Measurements from ENCODE around the gene ASPSCR1. TPM values are rescaled to one million over a fixed set of nuclear protein-coding genes. Genes with fewer than 3 reads are reported as not detected.
A peak's percentile ranks its signal among the peaks of the same experiment; 100 is the strongest.

Gene ASPSCR1
- total and polyA plus RNA-seq, 2 of the 4 experiments (the other 2 are of a cell fraction): 7.2 to 17.2 TPM

DNA sequence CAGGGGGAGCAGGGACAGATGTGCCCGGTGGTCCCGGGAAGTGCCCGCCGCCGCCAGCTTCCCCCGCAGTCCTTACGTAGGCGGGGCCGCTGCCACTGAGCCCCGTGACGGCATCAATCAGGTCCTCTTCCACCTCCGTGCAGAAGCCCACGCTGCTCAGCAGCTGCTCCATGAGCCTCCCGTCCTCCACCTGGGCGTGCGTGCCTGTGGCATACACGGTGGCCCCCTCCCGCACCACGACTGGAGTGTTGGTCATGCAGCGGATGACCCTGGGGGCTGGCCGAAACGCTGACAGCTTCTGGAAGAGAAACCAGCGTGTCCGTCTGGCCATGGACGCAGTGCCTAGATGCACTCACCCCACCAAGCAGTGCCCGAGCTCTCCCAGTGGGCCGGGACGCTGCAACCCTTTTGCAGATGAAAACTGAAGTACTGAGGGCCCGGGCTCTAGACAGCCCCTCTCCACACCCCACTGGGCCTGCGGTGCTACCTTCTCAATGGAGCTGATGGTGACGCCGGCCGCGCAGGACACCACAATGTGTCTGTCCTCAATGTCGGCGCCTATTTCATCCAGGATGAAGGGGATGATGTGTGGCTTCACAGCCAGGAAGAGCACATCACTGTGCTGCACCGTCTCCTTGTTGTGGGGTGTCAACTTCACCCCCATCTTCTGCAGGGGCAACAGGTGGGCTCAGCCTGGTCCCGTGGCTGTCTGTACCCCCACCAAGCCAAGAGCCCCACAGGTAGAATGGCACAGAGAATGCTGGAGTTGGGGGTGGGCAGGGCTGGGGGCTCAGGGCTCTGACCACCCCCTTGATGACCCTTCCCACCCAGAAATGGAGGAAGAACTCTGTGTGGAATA, 42.4 kb upstream of the ASPSCR1 start (continued):
- TF ChIP-seq MXI1 (IDR thresholded peaks at IDR 0.05; ENCODE audit: borderline replicate concordance, low read depth, low read length): no peak

DNA sequence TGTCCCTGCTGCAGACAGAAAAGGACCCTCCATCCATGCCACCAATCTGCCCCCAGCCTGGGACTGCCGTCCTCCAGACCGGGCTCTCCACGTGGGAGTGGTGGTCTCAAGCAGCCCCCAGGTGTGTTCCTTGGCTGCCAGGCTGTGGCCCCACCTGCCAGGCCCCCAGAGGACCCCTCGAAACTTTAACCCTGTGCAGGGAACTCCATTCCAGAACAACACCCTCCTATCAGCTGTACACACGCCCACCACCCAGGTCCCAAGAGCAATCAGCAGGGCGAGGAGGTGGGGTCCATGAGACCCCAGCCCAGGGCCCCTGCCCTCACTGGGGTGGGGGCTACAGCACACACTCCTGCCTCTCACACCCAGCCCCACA, 41.7 kb upstream of the ASPSCR1 start:
- Histone ChIP-seq H4K20me1 (ENCODE audit: insufficient read depth, low read length) (peaks cover 11% of the 10 kb centered on the region), H4K8ac (ENCODE audit: low read depth in 2 of 2, low read length in 2 of 2) (no peak overlapping the region), H3K56ac (ENCODE audit: extremely low read depth, insufficient read depth, low read length) (no peak overlapping the region), H3K4me3 (ENCODE audit: insufficient read depth, low read depth, low read length) (no peak overlapping the region), H3K18ac (ENCODE audit: low read depth, low read length) (no peak overlapping the region), H3K23ac (ENCODE audit: low read depth, low read length) (peak overlapping the region; percentile 31; the same call in 1 of the 2 replicates), H3K9ac (ENCODE audit: low read depth, low read length) (no peak overlapping the region), H4K91ac (ENCODE audit: insufficient read depth, low read depth, low read length) (no peak overlapping the region), H3K4me1 (ENCODE audit: control insufficient read depth, insufficient read depth, low read length) (peaks cover 4% of the 10 kb centered on the region), H4K5ac (ENCODE audit: low read depth, low read length) (no peak overlapping the region), H3K79me1 (ENCODE audit: low read depth in 1 of 2, low read length in 2 of 2) (peaks cover 9 to 37% of the 10 kb centered on the region in 2 experiments), H3K9me3 (ENCODE audit: control insufficient read depth, insufficient read depth, low read length) (no peaks in the 10 kb centered on the region), H3K9me1 (ENCODE audit: insufficient read depth, low read length) (peaks cover 8% of the 10 kb centered on the region), H2AK9ac (replicated peaks; ENCODE audit: low read depth, low read length, poor library complexity) (peak overlapping the region; percentile 65), H2BK120ac (ENCODE audit: low read depth, low read length) (no peak overlapping the region), H3K27me3 (ENCODE audit: control insufficient read depth, insufficient read depth, low read length) (peaks cover 5% of the 10 kb centered on the region; the same call in 1 of the 2 replicates), H3K4me2 (ENCODE audit: low read depth, low read length) (peak overlapping the region; percentile 67), H3K27ac (ENCODE audit: insufficient read depth, low read length) (no peak overlapping the region), H2AFZ (replicated peaks; ENCODE audit: low read length, poor library complexity) (peak overlapping the region; percentile 14), H3K4ac (ENCODE audit: low read depth, low read length) (no peak overlapping the region), H3K14ac (replicated peaks; ENCODE audit: low read depth, low read length) (peak overlapping the region; percentile 55; the same call in 1 of the 2 replicates), H3K36me3 (ENCODE audit: control insufficient read depth, insufficient read depth, low read length) (peaks cover 27% of the 10 kb centered on the region; the same call in 1 of the 2 replicates), H2BK20ac (ENCODE audit: low read depth, low read length) (no peak overlapping the region), H2AK5ac (ENCODE audit: low read depth, low read length) (no peak overlapping the region), H2BK5ac (ENCODE audit: low read depth, low read length, poor library complexity, severe bottlenecking) (no peak overlapping the region), H2BK15ac (ENCODE audit: low read depth, low read length) (no peak overlapping the region)
- TF ChIP-seq POLR2A (IDR thresholded peaks at IDR 0.05; ENCODE audit: low read depth, low read length): no peak
- intact Hi-C loops (cut with micrococcal nuclease): loop anchor here (2.0 kb wide), 1 partner anchor 41 kb away; the partner anchor contains the start of gene ASPSCR1
- no peak for DNase-seq
- dilution Hi-C loops (cut with HindIII; ENCODE audit: low sequenced_read_pairs, unreplicated experiment): no loop called here
- POLR2A ChIA-PET (ENCODE audit: unreplicated experiment): no interaction called here
- BruUV-seq (replicated peaks): no TSS peak
- ATAC-seq (ENCODE audit: low read depth): no peak
- CTCF ChIA-PET: no interaction called here
- in situ Hi-C loops (cut with MboI; ENCODE audit: low sequenced_read_pairs): no loop called here
- 92% methylated on average over 2 of the region's 6 CpGs; no CpG with 5 or more reads in 1 of the 2 experiments for WGBS, 2 experiments (ENCODE audit: extremely low coverage in 2 of 2, insufficient read length in 1 of 2)
